HG02571 (cell line): ENCODE measurements around the gene SP100.
"Not testable (repeated sequence)": the region's sequence is repeated elsewhere in the genome, so short reads cannot be mapped to it uniquely, and the experiment has no call there.

Experiments used
- ATAC-seq: cut with Tn5 transposase; IDR thresholded peaks from one replicate; pipeline ENCODE4 v1.9.1; 2021; ENCODE audit warnings: mild to moderate bottlenecking, moderate library complexity; ENCODE audit not compliant: unreplicated experiment

Gene SP100

DNA sequence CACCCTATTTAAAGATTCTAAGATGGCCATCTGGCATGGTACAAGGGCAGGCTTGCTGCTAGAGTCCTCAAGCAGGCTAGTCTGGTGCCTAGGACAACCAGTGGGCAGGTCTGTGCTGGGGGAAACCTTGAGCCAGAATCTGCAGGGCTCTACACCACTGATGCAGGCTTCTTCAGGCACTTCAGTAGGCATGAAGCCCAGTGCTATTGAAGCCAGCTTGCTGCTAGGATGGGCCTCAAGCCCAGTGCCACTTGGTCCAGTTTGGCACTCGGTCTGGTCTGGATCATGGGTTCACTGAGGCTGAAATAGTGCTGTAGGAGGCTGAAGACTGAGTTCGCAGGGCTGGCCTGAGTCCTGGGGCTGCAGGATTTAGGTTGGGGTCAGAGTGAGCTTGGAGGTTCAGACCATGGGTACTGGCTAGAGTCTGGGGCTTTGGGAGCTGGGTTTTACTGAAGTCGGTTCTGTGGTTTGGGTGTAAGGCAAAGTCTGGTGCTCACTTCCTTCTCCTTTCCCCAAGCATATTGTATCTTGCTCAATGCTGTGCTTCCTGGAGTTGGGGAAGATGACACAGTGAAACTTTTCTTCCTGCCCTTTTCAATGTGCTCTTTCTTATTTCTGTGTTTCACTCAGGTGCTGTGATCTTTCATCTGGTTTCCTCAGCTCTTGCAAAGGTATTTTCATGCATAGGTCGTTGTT, 41.2 kb downstream of the SP100 start:
- no peak for ATAC-seq

DNA sequence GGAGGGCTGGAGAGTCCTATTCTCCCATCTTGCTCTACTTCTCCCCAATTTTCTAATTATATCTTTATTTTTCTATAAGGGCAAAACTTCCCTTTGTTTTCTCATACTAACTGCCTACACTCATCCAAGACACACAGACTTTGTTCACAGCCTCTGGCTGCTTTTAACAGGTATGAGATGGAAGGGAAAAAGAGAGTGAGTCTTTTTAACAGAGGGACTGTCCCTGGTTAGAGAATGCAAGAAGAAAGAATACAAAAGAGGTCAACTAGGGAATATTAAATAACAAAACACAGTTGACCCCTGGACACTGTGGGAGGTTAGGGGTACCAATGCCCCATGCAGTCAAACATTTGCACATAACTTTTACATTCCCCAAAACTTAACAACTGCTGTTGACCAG, 41.8 kb downstream of the SP100 start:
- no peak for ATAC-seq

DNA sequence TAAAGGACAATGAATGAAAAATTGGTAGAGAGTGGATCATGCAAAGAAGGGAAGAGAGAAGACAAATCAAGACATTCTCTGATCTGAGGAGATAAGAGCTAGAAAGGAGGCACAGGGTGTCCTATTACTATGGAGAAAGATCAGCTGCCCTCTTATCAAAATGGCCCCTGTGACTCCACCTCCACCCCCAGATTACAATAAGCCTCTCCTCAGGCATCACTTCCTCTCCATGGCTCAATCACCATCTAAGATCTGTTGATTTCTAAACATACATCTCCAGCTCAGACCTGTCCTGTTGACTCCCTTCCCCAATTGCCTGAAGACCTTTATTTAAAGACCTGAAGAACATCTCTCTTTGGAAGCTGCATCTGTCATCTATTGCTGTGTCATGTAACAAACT, 43.2 kb downstream of the SP100 start:
- no peak for ATAC-seq

DNA sequence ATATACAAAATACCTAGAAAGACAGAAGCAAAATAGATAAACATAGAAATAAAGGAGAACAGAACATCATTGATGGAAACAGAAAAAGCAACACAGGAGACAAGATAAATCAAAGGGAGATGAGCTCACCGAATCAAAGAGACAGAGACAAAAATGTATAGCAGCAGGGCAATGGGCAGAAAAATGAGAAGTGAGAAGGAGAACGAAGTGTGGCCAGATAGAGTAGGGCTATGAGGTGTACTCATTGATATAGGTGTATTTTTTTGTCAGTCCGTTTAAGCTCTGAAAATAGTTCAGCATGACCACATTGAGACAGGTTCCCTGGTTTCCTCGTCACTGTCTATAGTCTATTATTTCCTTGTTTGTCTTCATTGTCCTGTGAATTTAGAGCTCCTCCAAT, 55.1 kb downstream of the SP100 start:
- no peak for ATAC-seq

DNA sequence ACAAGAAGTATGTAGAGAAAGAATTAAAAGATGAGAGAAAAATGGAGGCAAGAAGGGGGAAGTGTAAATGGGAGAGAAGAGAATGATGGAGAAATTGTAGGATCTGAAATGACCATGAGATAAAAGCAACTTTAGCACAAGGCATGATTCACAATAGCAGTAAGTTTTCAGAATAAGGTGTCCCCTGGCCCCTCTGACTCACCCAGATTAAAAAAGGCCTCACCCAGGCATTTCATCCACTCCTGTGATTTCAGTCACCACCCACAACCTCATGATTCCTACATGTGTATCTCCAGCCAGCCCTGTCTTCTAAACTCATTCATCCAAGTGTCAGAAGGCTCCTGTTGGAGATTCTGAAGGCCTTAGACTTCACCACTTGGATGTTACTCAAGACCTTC, 56.6 kb downstream of the SP100 start:
- ATAC-seq, result no peak

DNA sequence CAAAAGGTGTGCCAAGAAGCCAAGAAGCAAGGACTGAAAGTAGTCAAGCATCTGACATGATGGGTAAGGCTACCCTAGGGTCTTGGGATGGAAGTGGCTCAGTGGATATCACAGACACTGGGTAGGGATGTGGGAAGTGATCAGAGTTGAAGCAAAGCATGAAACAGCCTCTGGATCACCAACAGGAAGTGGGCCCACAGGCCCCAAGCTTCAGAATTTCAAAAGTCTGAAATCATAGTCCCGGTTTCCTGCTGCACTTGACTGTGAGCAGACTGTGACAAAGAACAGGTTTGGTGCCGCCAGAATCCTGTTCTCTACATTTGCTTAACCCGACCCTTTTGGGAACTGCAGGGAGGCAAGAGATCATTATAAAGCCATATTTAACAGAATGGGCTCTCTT, 57.4 kb downstream of the SP100 start:
- no peak for ATAC-seq

DNA sequence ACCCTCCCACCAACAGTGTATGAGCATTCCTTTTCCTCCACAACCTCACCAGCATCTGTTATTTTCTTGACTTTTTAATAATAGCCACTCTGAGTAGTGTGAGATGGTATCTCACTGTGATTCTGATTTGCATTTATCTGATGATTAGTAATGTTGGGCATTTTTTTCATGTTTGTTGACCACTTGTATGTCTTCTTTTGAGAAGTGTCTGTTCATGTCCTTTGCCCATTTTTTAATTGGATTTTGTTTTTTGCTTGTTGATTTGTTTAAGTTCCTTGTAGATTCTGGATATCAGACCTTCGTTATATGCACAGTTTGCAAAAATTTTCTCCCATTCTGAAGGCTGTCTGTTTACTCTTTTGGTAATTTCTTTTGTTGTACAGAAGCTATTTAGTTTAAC, 59.1 kb downstream of the SP100 start:
- no peak for ATAC-seq

DNA sequence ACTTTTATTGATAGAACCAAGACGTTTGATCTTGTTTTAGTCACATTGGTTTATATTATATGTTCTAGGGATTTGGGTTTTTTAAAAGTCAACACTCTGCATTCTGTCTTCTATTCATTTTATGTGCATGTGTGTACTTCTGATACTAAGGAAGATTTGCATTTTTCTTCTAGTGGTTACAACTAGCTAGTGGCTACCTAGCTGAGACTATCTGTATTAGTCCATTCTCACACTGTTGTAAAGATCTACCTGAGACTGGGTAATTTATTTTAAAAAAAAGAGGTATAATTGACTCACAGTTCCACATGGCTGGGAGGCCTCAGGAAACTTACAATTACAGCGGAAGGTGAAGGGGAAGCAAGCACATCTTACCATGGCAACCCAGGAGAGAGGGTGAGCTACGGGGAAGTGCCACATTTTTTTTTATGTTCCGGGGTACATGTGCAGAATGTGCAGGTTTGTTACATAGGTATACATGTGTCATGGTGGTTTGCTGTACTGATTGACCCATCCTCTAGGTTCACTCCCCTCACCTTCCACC, 69.9 kb downstream of the SP100 start:
- no peak for ATAC-seq

DNA sequence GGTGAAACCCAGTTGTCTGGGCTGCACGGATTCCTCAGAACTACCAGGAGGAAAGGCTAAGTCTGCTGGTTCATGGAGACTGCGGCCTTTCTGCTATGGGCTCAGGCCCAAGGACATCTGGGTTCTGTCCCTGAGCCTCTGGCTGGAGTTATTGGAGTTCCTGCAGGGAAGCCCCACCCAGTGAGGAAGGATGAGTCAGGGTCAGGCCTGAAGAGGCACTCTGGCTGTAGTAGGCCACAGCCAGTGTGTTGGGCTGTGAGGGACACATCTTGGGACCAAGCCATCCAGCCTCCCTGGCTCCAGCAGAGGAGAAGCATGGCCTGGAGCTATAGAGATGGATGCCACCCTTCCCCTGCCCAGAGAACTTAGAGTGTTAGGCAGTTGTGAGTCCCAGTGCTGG, 75.2 kb downstream of the SP100 start:
- ATAC-seq, result not testable (repeated sequence)

DNA sequence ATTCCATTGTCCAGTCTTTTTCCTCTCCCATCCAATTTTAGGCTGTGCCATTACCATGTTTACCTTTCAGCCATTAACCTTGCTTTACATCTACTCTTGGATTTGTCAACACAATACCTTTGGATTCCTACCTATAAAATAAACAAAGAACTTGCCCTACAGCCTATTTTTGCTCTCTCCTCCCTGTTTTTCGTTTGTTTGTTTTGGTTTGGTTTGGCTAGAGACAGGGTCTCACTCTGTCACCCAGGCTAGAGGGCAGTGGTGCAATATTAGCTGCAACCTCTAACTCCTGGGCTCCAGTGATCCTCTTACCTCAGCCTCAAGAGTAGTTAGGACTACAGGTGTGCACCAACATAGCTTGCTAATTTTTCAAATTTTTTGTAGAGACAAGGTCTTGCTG, 76.1 kb downstream of the SP100 start:
- ATAC-seq, result no peak

DNA sequence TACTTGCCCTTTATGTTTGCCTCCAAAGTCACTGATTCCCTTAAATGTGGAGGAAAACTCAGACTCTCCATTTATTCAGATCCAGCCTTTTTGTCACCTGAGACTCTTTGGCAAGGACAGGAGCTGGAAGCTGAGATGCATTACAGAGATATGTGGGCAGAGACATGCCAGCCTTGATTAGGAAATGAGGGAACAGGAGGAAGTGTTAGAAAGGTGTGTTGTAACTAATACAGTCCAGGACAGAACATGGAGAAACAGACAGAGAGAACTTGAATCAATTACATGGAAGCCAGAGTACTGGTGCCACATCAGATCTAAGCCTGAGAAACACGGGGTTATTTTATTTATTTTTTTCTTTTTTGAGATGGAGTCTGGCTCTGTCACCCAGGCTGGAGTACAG, 79.0 kb downstream of the SP100 start:
- ATAC-seq, result no peak

DNA sequence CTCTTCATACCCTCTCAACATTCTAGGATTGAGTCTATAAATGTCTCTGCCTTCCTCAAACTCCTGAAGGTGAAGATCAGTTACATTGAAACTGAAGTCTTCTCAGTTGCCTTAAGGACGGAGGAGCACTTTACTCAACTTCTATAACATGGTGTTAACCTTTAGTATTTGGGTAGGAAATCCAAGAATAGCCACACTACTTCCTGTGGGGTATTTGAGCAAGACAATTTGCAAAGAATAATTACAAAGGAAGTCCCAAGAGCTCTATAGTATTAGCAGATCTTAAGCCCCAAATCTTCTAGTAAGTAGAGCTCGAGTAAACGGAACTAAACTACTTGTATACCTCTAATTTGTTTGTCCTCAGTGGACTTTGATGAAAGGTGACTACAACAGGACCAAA, 80.9 kb downstream of the SP100 start:
- ATAC-seq, result no peak

DNA sequence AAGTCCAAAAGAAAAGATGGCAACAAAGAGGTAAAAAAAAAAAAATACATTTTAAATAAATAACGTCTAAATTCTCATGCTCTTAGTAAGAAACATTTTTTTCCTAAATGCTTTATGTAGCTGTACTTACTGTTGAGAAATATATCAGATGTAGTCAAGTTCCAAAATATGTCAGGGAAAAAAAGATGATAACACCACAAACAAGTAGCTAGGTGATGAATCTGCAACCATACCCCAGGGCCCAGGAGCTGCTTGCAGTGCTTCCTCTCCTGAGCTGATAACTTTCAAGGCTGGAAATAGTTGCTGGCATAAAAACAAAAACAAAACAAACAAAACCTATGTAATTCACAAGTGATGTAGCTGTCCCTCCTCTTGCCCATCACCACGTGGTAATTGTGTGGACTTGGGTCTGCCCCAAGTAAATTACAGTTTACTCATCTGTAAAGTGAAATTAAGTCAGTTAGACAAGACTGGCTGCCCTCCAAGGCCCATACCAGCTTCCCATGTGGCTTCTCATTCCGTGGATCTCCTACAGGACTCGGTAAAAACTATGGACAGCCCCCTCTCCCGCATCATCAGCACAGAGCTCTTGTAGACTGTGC, 82.6 kb downstream of the SP100 start:
- no peak for ATAC-seq

DNA sequence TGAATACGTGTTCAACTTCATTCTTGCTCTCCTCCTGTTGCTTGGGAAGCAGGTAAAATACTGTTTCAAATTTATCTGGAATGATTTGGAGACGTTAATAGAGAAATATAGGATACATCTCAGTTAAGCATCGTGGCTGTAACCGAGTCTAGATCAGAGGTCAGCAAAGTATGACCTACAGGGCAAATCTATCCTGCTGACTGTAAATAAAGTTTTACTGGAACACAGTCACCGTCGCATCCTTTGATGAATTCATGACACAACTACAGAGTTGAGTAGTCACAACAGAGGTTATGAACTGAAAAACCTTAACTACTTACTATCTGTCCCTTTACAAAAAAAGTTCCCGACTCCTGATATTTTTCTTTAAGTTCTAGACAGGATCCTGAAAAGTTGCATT, 86.6 kb downstream of the SP100 start:
- ATAC-seq, result no peak

DNA sequence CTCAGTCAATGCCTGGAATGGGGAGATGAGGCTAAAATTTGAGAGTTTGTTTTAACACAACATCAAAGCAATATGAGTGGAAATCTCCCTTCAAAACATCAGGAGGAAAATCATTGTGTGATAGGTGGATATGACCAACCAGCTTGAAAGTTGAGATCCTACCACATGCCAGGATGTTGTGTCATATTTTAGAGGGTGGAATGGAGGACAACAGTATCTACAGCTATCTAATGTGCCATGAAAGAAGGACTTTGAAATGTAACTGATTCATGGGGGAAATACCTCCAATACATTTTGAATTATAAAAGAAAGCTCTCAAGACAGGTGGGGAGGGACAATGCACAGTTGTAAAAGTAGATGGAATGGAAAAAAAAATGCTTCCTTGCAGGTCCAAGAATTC, 87.8 kb downstream of the SP100 start:
- ATAC-seq, result no peak

DNA sequence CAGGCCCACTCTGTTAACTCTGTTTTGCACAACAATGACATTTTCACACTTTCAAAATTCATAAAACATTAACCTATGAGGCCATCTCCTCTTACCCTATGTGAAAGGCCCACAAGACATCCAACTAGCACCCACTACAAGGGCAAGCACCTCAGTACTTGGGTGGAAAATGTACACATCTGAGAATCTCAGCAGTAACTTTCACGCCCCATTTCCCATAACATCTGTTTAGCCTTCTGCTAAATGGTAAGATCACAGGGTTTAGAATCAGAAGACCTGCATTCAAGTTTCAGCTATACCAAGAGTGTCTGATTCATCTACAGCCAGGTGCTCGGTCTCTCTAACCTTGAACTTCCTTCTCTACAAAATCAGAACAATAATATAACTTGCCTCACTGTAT, 89.2 kb downstream of the SP100 start:
- ATAC-seq, result peak; percentile 84

DNA sequence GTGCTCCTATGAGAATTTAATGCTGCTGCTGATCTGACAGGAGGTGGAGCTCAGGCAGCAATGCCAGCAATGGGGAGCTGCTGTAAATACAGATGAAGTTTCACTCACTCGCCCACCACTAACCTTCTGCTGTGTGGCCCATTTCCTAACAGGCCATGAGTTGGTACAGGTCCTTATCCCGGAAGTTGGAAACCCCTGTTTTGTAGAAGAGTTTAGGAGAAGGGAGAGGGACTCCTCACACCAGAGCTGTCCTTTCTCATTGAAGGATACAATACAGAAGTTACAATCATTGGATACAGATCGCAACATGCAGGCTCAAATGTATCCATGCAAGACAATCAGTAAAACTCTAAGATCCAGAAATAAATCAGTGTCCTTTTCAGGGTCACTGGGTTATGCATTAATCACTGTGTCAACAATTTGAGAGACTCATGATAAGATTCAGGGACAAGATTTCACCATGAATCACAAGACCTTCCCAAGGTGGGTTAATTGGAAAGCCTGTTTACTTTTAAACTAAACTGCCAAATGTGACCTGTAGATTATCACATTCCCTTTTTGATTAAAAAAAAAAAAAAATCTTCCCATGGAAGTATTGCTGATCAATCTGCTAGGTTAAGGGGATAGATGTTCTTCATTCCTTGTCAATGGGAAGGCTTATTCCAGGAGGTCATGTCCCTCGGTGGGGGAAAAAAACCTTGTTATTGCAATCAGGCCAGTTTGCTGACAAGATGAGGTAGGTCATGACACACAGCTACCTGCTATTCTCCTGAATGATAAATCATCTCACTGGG, 97.2 kb downstream of the SP100 start:
- no peak for ATAC-seq

DNA sequence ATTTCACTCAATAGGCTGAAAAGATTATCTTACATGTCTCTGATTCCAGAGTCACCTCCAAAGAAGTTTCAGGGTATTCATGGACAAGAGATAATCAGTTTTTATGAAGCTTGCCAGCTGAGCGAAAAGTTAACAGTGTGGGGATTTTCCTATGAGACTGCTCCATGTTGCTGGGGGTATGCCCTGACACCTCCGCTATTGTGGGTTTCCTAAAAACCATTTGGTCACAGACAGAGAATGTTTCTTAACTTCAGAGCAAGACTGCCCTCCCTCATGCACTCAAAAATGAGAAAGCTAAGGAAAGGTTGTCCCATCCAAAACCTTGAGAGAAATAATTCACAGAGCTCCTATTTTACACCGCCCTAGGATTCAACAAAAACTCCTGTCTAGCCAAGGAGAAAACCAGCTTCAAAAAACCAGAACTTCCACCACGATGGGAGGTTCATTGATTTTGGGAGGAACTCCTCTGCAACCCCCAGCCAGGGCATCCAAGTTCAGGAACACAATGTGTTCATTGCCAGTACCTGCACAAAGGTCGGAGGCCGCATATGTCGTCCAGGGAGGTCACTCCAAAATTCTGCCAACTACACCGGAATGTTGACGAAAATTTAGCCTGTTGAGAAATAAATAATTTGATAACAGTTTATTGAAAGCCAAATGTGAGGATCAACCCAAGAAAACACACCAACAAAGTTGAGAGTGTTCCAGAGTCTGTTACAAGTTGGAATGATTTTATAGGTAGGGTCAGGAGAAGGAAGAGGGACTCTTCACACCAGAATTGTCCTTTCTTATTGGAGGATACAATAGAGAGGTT, 104.3 kb downstream of the SP100 start:
- no peak for ATAC-seq

DNA sequence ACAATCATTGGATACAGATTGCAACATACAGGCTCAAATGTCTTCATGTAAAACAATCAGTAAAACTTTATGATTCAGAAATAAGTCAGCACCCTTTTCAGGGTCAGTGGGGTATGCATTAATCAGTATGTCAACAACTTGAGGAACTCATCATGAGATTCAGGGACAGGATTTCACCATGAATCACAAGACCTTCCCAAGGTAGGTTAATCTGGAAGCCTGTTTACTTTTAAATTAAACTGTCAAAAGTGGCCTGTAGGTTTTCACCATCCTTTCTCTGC, 104.8 kb downstream of the SP100 start:
- no peak for ATAC-seq

DNA sequence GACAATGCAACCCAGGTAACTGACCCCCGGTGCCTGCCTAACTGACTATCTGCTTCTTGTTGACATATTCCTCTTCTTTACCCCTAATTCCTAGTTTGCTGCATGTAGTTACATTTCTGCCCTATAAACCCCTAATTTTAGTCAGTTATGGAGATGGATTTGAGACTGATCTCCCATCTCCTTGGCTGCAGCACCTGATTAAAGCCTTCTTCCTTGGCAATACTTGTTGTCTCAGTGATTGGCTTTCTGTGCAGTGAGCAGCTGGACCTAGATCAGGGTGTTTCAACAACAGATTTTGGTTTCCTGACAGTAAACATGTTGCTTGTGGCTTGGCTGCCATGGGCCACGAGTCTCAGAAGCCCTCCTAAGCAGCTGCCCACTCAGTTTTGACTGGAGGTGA, 105.4 kb downstream of the SP100 start:
- ATAC-seq, result no peak

DNA sequence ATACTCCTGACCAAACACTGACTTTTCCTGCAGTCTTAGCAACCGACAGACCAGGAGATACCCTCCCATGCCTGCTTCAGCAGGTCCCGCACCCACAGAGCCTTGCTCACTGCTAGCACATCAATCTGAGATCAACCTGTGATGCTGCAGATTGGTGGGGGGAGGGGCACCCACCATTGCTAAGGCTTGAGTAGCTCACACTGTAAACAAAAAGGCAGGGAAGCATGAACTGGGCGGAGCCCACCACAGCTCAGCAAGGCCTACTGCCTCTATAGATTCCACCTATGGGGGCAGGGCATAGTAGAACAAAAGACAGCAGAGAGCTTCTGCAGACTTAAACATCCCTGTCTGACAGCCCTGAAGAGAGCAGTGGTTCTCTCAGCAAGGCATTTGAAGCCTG, 109.7 kb downstream of the SP100 start:
- no peak for ATAC-seq
